Spleen (tissue), 7 donors: Measurements from ENCODE around the gene MYH15.

Experiments used
- POLR2AphosphoS5 ChIP-seq, 3 donors: sonication (generic); formaldehyde crosslinking; IDR thresholded peaks; one replicate each; pipeline ENCODE4 v1.5.1; 2017; ENCODE audit warnings: antibody characterized with exemption in 3 of 3
- TF ChIP-seq, protein P1 (sequence below), 11 experiments: fragments of 200-600 bp in 7 of 11; fragments of 450-650 bp in 4 of 11; sonication (generic) in 4 of 11; IDR thresholded peaks in 8 of 11; conservative IDR thresholded peaks in 3 of 11; 1 replicate in 7 of 11; 2 replicates in 4 of 11; pipeline versions ENCODE4 v1.4.0 to v1.8.0; 2016 to 2021; ENCODE audit warnings: antibody characterized with exemption in 11 of 11, inconsistent platforms in 4 of 11, mild to moderate bottlenecking in 1 of 11
- donor health status: DM: no; HTN: no; CAD: no; lungs with moderate emphysema.
- donor health status: DM: no; HTN: no; CAD: no.
- donor health status: DM: no; HTN: no; CAD: no.

DNA sequence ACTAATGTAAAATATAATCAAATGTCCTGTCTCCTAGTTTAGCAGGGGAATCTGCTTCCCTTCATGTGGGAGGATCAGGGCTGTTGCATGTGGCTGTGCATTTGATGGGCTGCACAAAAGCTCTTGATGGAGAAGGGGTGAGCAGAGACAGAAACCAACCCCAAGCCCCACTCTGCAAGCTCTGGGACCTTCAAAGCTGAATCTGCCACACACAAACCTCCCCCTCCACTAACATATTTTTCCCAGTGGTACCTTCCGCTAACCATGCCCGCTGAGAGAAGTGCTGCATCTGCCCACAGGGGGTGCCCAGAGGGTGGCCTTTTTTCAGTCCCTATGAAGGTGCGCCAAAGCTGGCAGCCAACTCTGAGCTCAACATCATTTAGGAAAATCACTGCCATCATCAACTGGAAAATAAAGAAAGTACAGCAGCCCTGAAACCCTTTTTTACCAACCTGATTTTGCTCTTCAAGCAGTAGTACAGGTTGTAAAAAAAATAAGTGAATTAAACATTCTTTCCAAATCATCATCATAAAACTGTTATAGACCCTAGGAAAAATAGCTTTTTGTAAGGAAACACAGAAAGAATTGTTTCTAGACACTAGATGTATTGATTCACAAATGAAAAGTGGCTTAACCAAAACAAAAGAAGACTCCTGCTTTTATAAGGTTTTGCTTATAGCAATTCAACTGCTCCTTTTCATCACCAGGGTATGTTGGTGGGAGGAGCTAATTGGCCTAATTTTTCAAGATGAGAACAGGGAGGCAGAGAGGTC is 117.1 kb downstream of the MYH15 start:
- TF ChIP-seq, protein P1, sequence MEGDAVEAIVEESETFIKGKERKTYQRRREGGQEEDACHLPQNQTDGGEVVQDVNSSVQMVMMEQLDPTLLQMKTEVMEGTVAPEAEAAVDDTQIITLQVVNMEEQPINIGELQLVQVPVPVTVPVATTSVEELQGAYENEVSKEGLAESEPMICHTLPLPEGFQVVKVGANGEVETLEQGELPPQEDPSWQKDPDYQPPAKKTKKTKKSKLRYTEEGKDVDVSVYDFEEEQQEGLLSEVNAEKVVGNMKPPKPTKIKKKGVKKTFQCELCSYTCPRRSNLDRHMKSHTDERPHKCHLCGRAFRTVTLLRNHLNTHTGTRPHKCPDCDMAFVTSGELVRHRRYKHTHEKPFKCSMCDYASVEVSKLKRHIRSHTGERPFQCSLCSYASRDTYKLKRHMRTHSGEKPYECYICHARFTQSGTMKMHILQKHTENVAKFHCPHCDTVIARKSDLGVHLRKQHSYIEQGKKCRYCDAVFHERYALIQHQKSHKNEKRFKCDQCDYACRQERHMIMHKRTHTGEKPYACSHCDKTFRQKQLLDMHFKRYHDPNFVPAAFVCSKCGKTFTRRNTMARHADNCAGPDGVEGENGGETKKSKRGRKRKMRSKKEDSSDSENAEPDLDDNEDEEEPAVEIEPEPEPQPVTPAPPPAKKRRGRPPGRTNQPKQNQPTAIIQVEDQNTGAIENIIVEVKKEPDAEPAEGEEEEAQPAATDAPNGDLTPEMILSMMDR (IDR thresholded peaks at IDR 0.05 in 8 of 11, conservative IDR thresholded peaks at IDR 0.05 in 3 of 11): no peak
- no peak for TF ChIP-seq POLR2AphosphoS5 (IDR thresholded peaks at IDR 0.05)
